ENCODE results near the gene PLCXD3.

PLCXD3 gene

GRCh38 chr5:41305056-41305455 is 205.3 kb downstream of the PLCXD3 start:
- DNase-seq (ENCODE audit: low spot score): no peak

GRCh38 chr5:41296066-41296465 is 214.3 kb downstream of the PLCXD3 start:
- no peak for DNase-seq (ENCODE audit: low spot score)
- TF ChIP-seq CTCF (IDR thresholded peaks at IDR 0.05): no peak
- Histone ChIP-seq H3K4me3 (no peak overlapping the region), H3K27ac (no peak overlapping the region)

More at GRCh38 chr5:41305056-41305455, 205.3 kb downstream of the PLCXD3 start:
- TF ChIP-seq CTCF (IDR thresholded peaks at IDR 0.05): no peak
- H3K4me3 ChIP-seq: no peak overlapping the region
- H3K27ac ChIP-seq: no peak overlapping the region

GRCh38 chr5:41291323-41291722 is 219.1 kb downstream of the PLCXD3 start:
- no peak for TF ChIP-seq CTCF (IDR thresholded peaks at IDR 0.05)
- Histone ChIP-seq H3K4me3 (no peak overlapping the region), H3K27ac (no peak overlapping the region)
- no peak for DNase-seq (ENCODE audit: low spot score)

- no peak overlapping the region for H3K27ac ChIP-seq
- H3K4me3 ChIP-seq: no peak overlapping the region
- no peak for TF ChIP-seq CTCF (IDR thresholded peaks at IDR 0.05)
- no peak for DNase-seq (ENCODE audit: low spot score)
These were observed 219.6 kb downstream of the PLCXD3 start for GRCh38 chr5:41290810-41291209.

- no peak for TF ChIP-seq CTCF (IDR thresholded peaks at IDR 0.05)
- no peak for DNase-seq (ENCODE audit: low spot score)
- Histone ChIP-seq H3K27ac (no peak overlapping the region), H3K4me3 (no peak overlapping the region)
These were observed 220.4 kb downstream of the PLCXD3 start for GRCh38 chr5:41289970-41290464.

- no peak for TF ChIP-seq CTCF (IDR thresholded peaks at IDR 0.05)
- Histone ChIP-seq H3K27ac (no peak overlapping the region), H3K4me3 (no peak overlapping the region)
- no peak for DNase-seq (ENCODE audit: low spot score)
These were observed 223.7 kb downstream of the PLCXD3 start for GRCh38 chr5:41286696-41287095.

- H3K4me3 ChIP-seq: no peak overlapping the region
- DNase-seq (ENCODE audit: low spot score): no peak
- no peak overlapping the region for H3K27ac ChIP-seq
- no peak for TF ChIP-seq CTCF (IDR thresholded peaks at IDR 0.05)
These were observed 224.2 kb downstream of the PLCXD3 start for GRCh38 chr5:41286165-41286564.

Measured in coronary artery (tissue), 2 donors.